Measurements from ENCODE around the gene CCDC141.

DNA sequence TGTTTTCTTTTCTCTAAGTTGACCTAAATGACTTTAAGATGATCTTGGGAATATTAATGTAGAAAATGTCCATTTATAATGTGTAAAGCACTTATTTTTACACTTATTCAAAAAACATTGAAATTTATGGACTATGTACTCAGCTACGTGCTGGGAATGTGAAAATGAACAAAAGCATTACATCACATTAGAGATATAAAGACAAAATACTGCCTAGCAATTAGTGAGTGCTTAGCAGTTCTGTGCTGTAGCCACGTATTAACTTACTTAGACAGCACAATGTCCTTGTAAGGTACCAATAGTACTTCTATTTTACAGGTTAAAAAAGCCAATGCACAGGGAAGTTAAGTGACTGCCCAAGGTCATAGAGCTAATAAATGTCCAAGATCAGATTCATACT, 138.9 kb downstream of the CCDC141 start:
- TF ChIP-seq POLR2A (IDR thresholded peaks at IDR 0.05; ENCODE audit: extremely low read depth, insufficient read length) = no peak
- TF ChIP-seq, protein P1, sequence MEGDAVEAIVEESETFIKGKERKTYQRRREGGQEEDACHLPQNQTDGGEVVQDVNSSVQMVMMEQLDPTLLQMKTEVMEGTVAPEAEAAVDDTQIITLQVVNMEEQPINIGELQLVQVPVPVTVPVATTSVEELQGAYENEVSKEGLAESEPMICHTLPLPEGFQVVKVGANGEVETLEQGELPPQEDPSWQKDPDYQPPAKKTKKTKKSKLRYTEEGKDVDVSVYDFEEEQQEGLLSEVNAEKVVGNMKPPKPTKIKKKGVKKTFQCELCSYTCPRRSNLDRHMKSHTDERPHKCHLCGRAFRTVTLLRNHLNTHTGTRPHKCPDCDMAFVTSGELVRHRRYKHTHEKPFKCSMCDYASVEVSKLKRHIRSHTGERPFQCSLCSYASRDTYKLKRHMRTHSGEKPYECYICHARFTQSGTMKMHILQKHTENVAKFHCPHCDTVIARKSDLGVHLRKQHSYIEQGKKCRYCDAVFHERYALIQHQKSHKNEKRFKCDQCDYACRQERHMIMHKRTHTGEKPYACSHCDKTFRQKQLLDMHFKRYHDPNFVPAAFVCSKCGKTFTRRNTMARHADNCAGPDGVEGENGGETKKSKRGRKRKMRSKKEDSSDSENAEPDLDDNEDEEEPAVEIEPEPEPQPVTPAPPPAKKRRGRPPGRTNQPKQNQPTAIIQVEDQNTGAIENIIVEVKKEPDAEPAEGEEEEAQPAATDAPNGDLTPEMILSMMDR (IDR thresholded peaks at IDR 0.05; ENCODE audit: low read depth, low read length) = no peak
- TF ChIP-seq, protein P2, sequence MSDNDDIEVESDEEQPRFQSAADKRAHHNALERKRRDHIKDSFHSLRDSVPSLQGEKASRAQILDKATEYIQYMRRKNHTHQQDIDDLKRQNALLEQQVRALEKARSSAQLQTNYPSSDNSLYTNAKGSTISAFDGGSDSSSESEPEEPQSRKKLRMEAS (IDR thresholded peaks at IDR 0.05; ENCODE audit: low read depth, low read length) = no peak
